HG02759 (cell line): ENCODE data around the gene SLC7A4.

Experiments used
- ATAC-seq: cut with Tn5 transposase; IDR thresholded peaks from one replicate; pipeline ENCODE4 v1.9.1; 2021; ENCODE audit warnings: mild to moderate bottlenecking, moderate library complexity; ENCODE audit not compliant: unreplicated experiment

Gene SLC7A4

DNA sequence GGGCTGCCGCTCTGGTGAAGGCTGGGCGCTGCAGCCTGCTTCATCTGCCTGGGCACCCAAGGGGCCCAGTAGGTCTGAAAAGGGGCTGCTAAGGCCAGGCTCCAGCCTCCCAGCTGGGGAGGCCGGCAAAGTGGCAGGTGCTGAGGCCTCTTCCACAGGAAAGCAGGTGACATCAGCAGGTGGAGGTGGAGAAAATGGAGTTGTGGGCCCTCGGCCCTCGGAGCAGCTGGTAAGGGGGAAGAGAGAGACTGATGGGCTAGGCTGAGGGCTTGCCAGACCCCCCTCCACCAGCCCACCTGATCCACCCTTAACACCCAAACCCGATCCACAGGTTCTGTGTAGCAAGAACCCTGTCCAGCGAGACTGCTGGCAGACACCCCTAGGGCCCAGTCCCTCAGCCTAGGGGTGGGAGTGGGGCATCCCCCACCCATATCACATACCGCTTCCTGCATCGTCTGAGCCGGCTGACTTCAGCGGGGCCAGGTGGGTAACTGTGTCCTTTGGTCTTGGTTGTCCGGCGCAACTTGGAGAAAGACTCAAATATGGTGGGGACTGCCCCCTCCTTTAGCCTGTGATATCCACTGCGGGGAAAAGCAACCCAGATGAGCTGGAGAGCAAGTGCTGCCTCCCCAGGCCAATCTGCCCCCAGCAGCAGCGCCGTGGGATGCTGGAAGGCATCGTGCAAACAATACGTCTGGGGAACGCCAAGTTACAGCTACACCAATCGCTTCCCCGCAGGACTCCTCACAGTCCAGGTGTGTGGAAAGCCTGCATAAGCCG lies 32.0 kb downstream of the SLC7A4 start:
- no peak for ATAC-seq

DNA sequence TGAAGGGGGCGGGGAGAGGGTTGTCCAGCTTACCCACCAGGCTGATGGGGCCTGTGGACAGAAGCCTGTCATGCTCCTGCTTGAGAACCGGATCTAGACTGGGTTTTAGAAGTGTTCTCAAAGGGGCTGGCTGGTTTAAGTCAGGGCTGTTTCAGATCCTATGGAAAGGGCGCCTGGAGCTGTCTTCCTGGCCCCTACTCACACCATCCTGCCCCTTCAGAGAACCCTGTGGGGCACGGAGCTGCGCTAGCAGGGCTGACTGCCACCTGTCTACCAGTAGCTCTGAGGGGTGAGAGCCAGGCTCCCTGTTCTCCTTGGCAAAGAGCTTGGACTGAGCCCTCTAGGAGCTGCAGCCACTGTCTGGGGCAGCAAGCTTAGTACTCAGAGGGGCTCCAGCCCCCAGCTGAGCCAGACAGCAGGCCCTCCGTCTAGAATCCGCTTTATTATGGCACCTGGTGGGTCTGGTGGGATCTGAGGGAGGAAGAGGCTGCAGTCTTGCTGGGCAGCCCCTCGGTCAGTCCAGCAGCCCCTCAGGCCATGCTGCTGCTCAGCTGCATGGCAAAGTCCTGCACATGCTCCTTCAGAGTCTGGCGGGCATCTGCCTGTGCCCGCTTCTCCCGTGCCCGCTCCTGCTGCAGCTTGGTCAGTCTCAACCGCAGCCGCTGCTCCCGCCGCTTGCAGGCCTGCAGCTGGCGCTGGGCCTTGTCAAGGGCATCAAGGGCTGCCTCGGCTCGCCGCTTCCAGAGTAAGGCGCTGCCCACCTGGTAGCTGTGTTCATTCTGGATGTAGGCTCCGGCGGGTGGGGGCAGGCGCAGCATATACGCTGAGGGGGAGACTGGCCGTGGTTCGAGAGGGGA lies 32.8 kb downstream of the SLC7A4 start:
- no peak for ATAC-seq

DNA sequence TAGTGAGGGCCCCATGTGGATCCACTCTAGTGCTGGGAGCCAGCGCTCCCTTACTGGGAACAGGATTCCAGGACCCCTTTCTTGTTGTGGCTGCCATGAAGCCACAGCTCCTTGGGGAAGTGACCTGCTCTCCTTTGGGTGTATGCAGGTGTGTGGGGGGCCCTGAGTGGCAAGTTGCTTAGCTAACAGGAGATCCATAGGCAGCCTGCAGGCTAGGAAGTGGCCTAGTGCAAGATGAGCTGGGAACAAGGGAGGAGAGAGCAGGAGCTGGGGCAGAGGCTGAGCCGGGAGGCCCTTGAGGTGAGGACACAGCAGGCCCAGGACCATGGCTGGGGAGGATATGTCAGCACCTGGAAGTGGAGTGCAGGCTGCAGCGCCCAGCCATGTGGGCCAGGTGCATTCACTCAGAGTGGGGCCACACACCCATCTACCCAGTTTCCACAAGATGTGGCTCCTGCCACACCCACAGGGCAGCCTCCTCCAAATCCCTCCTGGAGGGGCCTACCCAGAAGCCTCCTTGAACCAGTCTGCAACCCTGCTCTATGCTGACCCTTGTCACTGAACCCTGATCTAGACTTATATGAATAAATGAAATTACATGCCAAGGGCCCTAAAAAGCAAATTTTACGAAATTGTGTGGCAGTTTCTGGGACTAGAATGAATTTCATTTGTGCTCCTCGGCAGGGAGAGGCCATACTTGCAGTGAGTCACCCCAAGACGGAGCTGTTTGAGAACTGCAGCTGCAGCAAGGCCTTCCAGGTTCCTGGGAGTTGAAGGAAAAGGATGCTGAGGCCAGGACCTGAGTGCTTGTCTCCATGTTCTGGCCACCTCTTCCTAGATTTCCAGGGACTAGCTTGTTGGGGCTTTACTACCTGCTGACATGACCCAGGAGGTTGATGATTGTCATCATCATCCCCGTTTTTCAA lies 33.7 kb downstream of the SLC7A4 start:
- ATAC-seq = no peak

DNA sequence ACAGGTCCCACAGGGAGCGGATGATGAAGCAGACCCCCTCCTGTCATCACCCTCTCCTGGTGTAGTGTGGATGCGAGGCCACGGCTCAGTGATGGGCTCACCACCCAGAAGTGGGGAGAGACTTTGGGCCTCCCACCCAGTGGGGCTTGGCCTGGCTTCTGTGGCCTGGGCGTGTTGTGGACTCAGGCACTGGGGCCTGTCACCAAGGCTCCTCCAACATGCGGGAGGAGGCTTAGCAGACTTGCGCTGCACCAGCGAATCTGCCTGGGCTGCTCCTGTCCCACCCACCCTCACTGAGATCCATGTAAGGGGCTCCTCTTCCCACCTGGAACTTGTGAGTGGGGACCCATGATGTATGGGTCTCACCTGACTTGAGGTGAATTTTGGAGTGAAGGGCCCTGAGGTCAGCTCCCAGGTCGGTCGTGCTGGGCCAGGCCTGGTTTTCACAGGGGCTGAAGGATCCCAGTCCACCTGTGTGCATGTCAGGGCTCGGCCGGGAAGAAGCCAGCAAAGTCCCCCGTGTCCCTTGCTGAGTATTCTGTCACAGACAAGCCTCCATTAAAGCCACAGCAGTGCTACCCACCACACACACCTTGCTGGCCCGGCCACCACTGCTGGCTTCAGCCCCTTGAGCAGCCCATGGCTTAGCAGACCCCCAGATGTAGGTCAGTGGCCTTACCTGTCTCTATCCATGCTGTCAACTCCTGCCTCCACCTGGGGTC lies 34.7 kb downstream of the SLC7A4 start:
- no peak for ATAC-seq

DNA sequence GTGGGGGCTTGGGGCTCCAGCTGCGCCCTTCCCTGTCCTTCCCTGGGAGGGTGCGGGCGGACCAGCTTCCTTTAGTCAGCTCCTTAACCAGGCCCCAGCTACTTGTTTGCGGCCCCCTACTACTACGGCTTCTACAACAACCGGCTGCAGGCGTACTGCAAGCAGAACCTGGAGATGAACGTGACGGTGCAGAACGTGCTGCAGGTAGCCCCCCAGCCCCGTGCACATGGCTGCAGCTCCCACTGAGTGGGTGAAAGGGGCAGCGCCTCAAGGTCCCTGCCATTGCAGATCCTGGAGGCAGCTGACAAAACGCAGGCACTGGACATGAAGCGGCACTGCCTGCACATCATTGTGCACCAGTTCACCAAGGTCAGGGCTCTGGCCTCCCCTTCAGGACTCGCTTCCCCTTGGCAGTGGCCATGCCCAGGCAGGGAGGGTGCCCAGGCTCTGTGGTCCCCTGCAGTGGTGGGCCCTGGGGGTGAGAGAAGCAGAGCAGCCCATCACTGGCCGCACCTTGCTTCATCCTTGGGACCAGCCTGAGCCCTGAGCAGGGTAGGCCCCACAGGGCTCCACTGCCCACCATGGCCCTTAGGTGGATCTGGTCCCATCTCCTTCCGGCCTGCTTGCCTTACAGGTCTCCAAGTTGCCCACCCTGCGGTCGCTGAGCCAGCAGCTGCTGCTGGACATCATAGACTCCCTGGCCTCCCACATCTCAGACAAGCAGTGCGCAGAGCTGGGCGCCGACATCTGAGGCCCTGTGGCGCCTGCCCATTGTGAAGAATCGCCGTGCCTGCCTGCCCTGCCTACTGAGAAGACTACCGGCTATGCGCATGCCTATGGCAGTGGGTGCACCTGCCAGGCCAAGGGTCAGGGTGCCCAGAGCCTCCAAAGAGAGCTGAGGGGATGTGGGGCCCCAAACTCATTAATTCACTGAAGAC lies 35.5 kb downstream of the SLC7A4 start:
- ATAC-seq = no peak

DNA sequence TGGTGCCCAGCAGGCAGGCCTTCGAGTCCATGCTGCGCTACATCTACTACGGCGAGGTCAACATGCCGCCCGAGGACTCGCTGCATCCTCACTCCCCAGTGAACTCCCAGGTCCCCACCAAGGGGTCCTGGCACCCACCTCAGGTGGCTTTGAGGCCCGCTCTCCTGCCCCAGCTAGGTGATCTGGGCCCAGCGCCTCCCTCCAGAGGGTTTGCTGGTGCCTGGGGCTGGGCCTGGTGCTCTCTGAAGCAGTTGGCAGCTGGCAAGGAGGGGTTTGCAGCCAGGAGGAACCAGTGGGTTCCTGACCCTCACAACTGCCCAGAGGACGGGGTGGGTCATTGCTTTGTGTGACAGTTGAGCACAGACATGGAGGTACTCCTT lies 36.3 kb downstream of the SLC7A4 start:
- no peak for ATAC-seq

DNA sequence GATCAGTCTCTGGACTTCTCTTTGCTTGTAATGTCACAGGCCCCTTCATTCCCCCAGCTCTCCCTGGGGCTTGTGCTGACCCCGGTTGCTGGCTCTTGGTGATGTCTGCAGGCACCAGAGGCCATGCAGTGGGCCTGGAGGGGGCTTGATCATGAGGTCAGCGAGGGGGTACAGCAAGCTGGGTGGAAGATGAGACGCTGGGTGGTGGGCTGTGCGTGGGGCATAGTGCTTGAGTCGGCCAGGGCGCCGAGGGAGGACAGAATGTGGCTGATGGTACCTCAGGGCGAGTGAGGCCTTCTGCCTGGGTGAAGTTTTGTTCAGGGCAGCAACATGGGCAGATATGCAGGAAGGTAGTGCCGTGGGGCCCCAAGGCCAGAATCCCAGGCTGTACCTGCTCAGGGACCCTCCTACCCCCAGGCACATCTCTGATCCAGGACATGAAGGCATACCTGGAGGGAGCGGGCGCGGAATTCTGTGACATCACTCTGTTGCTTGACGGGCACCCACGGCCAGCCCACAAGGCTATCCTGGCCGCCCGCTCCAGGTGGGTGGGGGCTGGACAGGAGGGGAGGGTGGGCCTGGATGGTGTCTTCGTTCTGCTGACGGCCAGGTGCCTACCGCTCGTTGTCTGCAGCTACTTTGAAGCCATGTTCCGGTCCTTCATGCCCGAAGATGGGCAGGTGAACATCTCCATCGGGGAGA lies 36.9 kb downstream of the SLC7A4 start:
- no peak for ATAC-seq

DNA sequence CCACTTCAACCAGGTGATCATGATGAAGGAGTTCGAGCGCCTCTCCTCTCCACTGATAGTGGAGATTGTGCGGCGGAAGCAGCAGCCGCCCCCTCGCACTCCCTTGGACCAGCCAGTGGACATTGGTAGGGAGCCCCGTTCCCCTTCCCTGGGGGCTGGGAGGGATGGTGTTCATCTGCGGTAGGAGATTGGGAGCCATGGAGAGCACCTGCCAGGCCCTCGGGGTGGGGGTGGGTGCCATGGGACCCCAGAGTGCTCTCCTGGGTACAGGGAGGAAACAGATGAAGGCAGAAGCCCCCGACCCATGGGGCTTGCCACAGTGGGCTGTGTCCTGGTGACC lies 37.5 kb downstream of the SLC7A4 start:
- no peak for ATAC-seq

DNA sequence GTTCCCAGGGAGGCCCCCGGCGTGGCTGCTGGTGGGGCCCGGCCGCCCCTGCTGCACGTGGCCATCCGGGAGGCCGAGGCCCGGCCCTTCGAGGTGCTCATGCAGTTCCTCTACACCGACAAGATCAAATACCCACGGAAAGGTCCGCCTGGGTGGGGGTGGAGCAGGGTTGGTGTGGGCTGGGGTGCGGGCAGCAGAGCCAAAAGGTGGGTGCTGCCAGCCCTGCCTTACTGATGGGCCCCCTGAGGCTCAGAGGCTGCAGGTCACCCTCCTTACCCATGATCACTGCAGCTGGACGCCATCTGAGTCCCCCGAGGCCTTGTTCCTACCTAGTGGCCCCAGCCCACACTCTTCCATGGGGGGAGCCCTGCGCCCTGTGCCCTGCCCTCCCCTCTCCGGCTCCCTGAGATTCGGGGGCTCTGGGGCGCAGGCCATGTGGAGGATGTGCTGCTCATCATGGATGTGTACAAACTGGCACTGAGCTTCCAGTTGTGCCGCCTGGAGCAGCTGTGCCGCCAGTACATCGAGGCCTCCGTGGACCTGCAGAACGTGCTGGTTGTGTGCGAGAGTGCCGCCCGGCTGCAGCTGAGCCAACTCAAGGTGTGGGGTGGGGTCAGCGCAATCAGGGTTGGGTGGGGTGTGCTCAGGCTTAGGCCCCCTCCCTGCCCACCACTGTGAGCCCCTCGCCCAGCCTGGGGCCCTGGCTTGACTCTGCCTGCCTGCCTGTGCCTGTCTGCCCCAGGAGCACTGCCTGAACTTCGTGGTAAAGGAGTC lies 38.0 kb downstream of the SLC7A4 start:
- ATAC-seq = no peak

DNA sequence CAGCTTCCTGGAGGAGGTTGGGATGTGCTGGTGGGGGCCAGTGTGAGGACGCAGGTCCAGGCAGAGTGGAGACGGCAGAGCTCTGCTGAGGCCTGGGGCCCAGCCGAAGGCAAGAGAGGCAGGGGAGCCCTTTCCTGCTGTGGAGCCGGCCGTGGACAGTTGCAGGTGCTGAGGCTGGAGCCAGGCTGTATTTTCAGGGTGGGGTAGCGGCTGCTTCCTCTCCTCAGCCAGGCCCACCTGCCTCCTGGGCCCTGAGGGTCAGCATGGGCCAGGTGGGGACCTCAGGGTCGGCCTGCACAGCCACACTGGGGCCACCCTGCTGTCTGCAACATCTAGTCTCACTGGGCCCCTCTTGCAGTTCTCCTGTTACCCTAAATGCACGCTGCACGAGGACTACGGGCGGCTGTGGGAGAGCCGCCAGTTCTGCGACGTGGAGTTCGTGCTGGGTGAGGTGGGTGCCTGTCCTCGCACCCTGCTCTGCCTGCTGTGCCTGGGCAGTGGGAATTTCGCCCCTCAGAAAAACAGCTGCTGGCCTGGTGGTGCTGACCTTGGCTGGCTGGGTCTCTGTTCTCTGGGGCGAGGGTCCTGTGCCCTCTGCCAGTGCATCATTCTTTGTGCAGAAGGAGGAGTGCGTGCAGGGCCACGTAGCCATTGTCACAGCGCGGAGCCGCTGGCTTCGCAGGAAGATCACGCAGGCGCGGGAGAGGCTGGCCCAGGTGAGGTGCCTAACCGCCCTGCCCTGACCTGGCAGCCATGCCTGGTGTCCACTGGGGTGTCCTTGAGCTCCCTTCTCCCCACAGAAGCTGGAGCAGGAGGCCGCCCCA lies 38.8 kb downstream of the SLC7A4 start:
- ATAC-seq = no peak

DNA sequence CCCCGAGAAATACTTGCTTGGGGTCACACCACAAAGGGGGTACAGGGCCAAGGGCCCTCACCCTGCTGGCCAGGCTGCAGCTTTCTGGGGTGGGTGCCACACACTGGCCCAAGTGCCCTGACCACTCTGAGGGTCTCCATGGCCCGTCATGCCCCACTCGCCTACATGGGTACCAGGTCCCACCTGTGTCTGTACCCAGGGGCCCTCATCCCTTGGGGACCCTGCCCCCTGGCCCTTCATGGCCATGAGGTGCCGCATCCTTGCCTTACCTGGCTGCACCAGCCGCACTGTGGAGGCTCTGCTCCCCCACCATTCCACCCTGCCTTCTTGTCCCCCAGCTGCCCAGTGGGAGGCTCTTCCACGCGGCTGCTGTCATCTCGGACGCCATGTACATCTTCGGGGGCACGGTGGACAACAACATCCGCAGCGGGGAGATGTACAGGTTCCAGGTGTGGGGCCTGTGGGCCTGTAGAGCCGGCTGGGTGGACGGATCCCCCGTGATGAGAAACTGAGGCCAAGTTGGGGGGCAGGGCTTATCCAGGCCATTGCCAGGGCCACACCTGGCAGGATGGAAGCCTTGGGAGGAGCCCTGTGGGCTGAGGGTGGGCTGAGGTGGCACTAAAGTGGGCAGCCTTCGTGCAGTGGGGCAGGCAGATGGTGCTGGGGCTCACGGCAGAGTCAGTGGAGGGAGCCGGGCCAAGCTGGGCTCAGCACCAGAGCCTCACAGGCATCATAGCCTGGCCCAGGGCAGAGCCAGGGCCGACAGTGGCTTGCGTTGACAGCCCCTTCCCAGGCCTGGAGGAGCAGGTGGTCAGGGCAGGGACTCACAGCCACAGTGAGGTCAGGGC lies 39.7 kb downstream of the SLC7A4 start:
- ATAC-seq = no peak

DNA sequence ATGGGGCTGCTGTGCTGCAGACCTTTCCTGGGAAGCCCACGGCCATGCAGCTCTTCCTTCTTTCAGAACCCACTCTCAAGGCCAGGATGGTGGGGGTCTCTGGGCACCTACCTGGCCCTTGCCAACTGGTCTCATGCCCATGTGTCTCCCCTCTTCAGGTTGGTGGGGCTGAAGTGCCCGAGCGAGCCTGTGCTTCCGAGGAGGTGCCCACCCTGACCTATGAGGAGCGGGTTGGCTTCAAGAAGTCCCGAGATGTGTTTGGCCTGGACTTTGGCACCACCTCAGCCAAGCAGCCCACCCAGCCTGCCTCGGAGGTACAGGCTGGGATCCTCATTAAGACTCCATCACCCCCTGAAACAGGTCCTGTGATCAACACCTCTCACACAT lies 40.3 kb downstream of the SLC7A4 start:
- ATAC-seq = no peak

DNA sequence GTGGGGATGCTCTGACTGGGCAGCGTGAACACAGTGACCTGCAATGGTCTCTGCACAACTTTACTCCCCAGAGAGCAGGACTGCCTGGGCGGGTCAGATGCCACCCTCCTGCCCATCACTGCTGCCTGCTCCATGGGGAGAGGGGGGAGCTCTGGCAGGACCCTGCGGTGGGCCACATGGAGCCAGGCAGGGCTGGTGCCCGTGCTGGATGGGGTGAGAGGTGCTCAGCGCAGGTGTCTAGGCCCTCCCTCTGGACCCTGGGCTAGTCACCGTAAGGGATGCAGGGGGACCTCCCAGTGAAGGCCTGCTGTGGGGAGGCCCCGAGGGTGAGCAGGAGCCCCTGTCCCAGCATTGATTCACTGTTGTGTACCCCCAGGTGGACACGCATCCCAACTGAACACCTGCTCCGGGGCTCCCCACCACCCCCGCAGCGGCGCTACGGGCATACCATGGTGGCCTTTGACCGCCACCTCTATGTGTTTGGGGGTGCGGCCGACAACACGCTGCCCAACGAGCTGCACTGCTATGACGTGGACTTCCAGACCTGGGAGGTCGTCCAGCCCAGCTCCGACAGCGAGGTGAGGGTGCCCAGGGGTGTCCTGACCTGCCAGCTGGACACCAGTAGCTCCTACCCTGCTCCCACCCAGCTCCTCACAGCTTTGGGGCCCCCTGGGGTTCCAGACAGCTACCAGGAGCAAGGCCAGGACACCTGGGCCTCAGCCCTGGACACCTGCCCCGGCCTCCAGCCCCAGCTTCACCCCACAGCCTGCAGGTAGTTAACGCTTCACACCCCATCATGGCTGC lies 40.9 kb downstream of the SLC7A4 start:
- no peak for ATAC-seq

DNA sequence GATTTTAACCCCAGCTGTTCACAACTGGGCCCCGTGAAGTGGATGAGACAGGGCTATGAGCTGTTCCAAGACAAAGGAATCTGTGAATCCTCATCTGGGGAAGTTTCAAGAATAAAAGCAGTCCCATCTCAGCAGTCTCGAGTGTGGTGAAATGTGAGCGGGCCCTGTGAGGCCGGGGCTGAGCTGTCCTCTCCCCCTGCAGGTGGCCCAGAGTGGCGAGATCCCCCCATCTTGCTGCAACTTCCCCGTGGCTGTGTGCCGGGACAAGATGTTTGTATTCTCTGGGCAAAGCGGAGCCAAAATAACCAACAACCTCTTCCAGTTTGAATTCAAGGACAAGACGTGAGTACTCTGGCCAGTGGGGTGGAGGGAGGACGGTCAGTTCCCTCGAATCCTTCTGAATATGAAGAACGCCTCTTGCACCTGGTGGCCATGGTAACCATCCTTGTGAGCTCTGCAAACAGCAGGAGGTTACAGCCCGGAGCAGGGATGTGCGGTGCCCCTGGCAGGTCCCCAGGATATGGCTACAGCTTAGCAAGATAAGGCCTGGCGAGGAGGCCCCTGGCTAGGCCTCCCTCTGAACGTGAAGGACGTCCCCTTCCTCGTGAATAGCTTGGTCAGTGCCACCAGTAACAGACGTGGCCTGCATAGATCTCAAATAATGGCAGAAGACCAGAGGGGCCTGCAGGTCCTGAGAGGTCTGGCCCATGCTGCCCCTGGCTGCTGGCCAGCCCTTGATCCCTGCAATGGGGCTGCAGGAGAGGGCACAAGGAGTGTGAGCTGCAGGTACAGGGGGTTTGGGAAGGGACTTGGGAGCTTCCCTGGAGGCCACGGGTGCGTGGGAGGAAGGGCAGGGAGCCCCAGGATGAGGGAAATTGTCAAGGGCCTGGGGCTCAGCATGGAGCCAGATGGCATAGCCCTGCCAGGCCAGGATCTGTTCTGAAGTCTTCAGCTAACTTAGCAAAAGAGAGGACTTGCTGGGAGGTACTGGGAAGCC lies 41.9 kb downstream of the SLC7A4 start:
- no peak for ATAC-seq
